Endometrial microvascular endothelial cells (primary cell): ENCODE measurements around the gene TNS3. TPM values are rescaled to one million over a fixed set of nuclear protein-coding genes. Genes with fewer than 3 reads are reported as not detected.

ENCODE experiments used
- in situ Hi-C: cut with HindIII; loops from 2 replicates; pipeline ENCODE4 v1.10.0; 2017; ENCODE audit warnings: low sequenced_read_pairs, low pct_unique_long_range_greater_than_20kb; ENCODE audit errors: inconsistent ontology term
- total RNA-seq: library from RNA; depleted of rRNA; stranded (reverse); fragments of >200 nt; gene quantifications from one replicate; pipeline ENCODE4 v1.2.3, GENCODE V29; 2015; ENCODE audit errors: inconsistent ontology term

The TNS3 gene
- total RNA-seq, 1 donor from 2014 or later = 45.0 TPM

GRCh38 chr7:47584536-47584895 is 2.6 kb upstream of the TNS3 start:
- in situ Hi-C loops = no loop called here

GRCh38 chr7:47583739-47584535 is 2.0 kb upstream of the TNS3 start:
- in situ Hi-C loops = no loop called here

GRCh38 chr7:47582764-47583738 is 1.1 kb upstream of the TNS3 start:
- in situ Hi-C loops = no loop called here

DNA sequence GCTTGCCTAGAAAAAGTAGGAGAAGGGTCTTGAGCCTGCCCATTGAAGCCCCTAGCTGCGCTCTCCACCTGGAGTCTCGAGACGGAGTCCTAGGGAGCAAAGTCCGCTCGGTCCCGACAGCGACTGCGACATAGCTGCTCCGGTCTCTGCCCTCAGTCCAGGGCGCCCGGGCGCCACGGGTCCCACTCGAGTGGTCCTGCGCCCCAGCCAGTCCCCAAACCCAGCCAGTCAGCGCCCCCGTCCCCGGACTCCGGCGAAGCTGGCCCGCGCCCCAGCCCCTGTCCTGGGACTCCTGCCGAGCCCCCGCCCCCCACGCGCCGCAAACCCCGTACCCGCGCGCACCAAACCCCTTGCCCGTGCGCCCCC is 490 bp downstream of the TNS3 start:
- in situ Hi-C loops = no loop called here

GRCh38 chr7:47580811-47581331 is 1.0 kb downstream of the TNS3 start:
- in situ Hi-C loops = no loop called here

DNA sequence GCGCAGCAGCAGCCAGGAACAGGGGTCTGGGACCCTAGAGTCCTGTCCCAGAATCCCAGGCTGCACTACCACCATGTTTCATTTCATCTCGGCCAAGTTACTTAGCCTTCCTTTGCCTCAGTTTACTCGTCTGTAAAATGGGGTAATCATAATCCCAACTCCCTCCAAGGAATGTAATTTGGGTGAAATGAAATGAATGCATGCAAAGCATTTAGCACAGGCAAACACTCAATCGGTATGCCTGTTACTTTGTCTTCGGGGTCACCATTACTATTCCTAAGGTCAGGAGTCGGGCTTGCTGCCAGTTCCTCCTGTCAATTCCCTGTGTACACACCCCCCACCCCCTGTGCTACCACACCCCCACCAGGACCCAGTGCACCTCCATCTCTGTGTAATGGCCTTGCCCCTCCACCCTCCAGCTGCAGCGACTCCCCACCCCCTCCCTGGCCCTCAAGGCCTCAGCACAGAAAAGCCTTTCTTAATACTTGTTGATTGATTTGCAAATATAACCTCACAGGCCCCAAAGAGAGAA is 1.7 kb downstream of the TNS3 start:
- in situ Hi-C loops = no loop called here

- in situ Hi-C loops = no loop called here
These were observed 2.5 kb downstream of the TNS3 start for GRCh38 chr7:47579458-47579857.

DNA sequence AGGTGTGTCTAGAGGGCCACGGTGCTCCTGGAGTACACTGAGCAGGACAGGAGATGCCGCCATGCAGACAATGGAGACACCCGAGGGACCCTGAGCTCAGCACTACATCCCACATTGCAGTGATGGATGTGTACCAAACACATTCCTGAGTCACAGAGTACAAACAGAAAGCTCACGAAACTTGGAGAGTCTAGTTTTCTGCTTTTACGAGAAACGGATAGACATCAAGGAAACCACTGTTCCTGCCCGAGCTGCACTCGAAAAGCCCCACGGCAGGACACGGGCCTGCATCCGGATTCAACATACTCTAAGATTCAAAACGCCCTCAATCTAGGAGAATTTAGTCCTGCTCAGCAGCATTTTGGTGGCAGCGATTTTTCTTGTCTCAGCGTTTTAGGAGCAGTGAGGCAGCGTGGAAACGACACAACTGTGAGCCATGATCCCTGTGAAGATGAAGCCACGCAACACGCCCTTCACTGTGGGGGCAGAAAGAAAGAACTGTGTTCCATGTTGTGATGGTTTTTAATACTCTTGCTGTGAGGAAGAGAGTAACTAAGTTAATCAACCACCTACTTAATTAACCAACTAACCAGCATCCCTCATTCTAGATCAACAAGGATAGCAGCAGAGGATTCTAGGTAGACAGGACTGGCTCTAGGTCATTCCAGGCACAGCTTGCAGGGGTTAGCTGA is 3.2 kb downstream of the TNS3 start:
- in situ Hi-C loops = no loop called here

DNA sequence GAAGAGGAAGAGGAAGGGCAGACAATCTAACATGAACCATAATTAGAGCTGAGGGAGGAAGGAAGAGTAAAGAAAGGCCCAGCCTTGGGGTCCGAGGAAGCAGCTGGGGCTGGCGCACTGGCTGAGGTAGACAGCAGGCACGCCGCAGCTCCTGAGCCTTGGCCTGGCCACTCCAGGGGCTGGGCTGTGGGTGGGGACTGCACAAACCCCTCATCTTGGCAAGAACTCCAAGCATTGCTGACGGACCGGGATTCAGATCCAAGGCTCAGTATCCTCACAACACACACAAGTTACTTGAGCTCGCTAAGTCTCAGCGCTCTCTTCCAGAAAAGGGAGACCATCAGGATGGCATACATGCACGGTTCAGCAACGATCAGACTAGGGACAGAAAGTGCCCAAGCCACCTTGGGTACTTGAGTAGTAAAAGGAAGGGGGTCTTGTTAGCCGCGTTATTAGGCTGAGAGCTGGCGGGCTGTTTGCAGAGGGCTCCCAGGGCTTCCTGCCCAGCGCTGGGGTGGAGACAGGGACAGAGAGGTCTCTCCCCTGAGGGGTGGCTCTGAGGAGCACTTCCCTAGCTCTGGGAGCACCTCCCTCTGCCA is 4.5 kb downstream of the TNS3 start:
- in situ Hi-C loops = no loop called here

DNA sequence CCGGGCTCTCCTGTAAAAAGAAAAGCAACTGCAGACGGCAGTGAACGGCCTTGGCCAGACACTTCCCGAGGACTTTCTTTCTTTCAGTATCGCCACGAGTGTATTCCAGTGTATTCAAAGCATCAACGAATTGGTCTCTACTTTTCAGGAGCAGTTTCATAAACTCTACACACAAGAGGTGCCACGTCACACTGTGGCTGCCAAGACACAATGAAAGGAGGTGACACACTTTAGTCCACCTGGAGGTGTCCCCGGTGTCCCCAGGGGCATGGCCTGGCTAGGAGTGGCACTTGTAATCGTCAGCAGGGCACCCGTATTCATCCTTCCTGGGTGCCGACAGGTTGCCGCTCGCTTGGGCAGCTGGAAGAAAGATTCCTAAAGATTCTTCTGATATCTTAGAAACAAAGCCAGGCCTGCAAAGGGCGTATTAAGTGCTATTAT is 5.0 kb downstream of the TNS3 start:
- in situ Hi-C loops = no loop called here

- in situ Hi-C loops = no loop called here
These were observed 5.7 kb downstream of the TNS3 start for GRCh38 chr7:47576031-47576865.

DNA sequence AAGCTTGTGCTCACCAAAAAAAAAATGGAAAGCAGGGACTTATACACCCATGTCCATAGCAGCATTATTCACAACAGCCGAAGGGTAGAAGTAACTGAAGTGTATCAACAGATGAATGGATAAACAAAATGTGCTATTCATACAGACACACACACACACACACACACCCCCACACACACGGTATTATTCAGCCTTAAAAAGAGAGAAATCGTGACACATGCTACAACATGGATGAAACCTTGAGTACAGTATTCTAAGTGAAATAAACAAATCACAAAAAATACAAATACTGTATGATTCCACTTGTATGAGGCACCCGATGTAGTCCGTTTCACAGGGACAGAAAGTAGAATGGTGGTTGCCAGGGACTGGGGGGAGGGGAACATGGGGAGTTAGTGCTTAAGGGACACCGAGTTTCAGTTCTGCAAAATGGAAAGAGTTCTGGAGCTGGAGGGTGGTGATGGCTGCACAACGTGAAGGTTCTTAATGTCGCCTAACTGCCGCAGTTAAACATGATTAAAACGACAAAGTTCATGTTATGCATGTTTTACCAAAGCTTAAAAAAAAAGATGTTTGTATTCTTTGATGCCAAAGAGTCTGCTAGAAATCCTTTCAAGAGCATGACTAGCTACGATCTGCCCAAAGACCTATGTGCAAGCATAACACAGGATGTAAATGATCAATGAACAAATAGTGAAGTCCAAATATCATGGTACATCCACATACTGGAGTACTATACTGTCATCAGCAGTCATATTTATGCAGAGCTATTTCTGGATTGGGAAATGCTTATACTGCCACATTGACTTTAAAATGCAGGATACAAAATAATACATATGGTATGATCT is 7.2 kb downstream of the TNS3 start:
- in situ Hi-C loops = no loop called here

GRCh38 chr7:47573758-47574481 is 8.0 kb downstream of the TNS3 start:
- in situ Hi-C loops = no loop called here

GRCh38 chr7:47572939-47573757 is 8.8 kb downstream of the TNS3 start:
- in situ Hi-C loops = no loop called here

GRCh38 chr7:47572094-47572445 is 9.8 kb downstream of the TNS3 start:
- in situ Hi-C loops = no loop called here
